Activated CD4-positive, CD25-positive, alpha-beta regulatory T cell treated with anti-CD3 and anti-CD28 coated beads, Interleukin-2, amount 50 U/mL, for 72 hours (primary cell): Measurements from ENCODE around the gene COL28A1.
"Not testable (repeated sequence)": the region's sequence is repeated elsewhere in the genome, so short reads cannot be mapped to it uniquely, and the experiment has no call there.

ENCODE experiments used
- DNase-seq: peaks from one replicate; pipeline ENCODE4 v3.0.0; 2021

COL28A1 gene

GRCh38 chr7:7516156-7516555 is 19.5 kb downstream of the COL28A1 start:
- no peak for DNase-seq

DNA sequence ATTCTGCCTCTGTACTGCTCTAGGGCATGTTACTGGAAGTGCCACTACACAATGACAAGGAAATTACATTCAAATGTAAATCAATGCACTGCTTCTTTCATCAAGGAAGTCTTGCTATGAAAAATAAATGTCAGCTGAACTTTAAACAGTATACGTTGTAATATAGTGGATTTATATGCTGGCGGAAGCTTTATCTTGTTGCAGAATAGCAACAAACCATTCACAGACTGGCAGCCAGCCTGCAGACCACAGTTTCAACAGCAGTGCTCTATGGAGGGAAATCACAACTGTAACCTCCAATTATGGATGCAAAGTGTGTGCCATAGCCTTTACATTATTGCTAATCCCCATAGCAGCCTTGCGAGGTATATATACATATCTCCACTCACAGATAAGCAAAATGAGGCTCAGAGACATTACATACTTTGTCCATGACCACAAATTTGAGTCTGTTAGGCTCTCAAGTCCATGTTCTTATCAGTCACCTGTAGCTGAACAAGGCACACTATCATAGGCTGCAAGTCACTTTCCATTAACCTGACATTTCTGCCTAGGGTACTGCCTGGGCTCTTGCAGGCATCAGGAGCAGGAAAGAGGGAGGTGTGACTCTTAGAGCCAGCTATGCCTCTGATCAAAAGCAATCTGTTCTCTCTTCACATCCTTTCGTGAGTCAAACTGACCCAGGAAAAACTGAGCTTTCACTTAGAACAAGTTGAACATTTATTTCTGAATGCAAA is 22.6 kb downstream of the COL28A1 start:
- no peak for DNase-seq

GRCh38 chr7:7510794-7511193 is 24.9 kb downstream of the COL28A1 start:
- no peak for DNase-seq

DNA sequence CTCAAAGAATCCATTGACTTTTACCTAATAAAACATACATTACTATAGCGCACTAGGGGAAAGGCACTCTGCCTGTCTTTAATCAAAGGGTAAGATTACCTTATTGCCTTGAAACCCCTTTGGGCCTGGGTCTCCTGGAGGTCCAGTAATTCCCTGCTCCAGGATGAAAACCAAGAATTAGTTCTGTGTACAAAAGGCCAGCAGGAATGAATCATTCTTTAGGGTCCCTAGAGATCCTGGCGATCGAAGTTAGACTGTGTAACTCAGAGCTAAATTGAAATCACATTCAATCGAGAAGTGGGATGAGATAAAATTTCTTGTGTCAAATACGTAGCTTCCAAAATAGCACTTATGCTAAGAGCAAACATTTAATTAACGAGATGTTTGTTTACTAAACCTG is 29.8 kb downstream of the COL28A1 start:
- no peak for DNase-seq

DNA sequence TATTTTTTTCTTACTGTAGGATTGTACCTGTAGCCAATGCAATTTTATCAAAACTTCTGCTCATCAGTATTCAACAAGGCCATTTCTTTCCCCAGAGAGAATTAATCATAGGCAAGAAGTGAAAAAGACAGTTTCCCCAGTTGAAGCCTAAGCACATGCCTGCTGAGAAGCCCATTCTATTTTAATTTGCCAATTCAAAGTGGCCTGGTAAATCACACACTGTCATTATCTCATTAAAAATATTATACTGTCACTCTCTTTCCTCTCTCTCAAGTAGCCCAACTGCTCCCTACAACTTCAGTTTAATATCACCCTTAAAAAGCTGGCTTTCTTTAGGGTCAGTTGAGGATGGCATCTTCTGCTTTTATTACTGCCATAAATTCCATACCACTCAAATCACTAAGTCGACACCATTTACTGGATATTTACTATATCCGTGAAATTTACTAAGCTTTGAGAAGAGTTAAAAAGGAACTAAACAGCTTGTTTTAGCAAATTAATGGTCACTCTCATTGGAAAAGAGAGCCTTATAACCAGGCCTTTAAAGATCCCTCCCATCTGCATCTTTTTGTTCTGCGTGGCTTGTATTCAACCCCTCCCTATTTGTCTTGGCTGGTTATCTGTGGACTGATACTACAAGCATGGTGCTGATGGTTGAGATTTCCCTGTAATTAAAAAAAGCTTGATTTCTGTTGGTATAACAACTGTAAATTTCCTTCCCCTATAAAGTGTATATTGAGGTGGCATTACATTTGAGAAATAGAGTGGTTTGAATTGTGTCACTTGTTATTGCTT is 30.6 kb downstream of the COL28A1 start:
- no peak for DNase-seq

GRCh38 chr7:7499892-7500291 is 35.8 kb downstream of the COL28A1 start:
- DNase-seq, result no peak

DNA sequence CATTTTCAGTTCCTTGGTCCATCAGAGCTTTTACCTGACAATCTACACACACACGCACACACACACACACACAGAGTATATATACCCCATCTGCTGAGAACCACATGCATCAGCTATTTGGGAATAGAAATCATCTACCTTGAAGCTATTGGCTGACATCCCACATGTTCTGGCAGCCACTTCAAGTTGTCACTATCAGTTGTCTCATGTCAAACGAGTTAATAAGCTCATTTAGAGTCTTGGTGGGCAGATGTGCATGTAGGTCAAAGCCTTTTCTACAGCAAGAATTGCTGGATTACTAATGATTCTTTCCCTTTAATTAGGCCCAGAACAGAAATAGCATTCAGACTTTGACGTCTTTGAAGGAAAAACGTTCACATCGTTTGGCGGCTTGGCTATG is 36.8 kb downstream of the COL28A1 start:
- no peak for DNase-seq

- DNase-seq, result no peak
Observed at GRCh38 chr7:7496311-7496710, 39.4 kb downstream of the COL28A1 start.

DNA sequence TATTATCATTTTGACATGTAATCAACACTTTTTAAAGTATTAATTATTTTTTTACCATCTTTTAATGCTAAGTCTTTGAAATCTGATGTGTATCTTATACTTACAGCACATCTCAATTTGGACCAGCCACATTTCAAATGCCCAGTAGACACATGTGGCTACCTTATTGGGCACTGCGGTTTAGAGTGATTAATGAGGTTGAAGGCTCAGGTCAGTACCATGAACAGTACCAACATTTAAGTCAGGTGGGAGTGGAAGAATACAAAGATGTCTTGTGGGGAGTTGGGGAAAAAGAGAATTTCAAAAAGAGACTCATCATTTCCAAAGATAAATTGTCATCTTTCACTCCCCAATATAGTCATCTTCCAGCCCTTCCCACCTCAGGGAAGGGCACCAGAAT is 40.5 kb downstream of the COL28A1 start:
- DNase-seq, result no peak

GRCh38 chr7:7491044-7491443 is 44.6 kb downstream of the COL28A1 start:
- DNase-seq, result no peak

DNA sequence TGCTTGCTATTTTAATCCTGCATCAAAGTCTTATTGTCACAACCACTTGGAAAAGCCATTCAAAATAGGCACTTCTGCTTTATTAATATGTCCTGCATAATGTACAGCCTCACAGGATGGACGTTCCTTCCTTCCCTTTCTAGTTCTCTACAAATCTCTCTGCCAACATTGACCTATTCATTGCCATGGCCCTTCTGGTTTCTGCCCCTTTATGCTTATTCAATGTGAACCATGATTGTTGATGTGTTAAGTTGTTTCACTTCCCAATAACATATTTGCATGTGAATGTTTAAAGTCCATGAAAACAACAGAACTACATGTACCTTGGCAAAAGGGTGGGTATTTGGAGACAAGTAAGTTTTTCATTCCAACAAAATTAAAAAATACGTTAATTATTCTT is 45.7 kb downstream of the COL28A1 start:
- DNase-seq, result no peak

- DNase-seq, result no peak
Observed at GRCh38 chr7:7489546-7489945, 46.1 kb downstream of the COL28A1 start.

- DNase-seq, result no peak
Observed at GRCh38 chr7:7486362-7486761, 49.3 kb downstream of the COL28A1 start.

DNA sequence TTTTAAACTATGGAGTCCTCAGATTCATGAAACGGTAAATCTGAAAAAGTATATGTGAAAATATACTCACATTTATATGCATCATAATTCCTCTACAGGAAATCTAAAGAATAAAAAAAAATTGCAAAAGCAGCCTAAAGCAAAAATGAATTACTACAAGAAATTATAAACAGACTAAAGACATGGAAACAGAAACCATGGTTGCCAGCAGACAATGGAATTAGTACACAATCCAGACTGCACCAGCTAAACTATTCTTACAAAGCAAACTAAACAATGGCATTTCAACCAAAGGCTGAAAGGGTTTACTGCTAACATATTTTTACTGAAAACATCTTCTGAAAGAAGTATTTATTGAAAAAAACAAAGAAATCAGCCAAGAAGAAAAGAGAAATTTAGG is 51.6 kb downstream of the COL28A1 start:
- DNase-seq, result no peak

DNA sequence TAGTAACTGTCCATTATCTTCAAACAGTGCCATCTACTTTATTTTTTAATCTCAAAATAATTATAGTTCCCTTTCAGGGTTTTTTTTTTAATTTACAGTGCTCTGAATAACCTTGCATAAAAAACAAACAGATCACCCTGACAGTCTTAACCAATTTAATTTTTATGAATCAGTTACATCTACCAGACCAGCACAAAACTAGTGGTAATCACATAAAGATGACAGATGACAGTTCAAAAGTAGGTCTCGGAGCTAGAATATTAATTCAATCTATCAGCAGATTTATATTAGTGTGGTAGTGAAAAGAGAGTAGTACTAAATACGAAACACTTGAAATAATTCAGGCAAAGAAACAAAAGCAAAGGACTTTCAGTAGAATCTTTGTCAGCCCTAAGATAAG is 53.9 kb downstream of the COL28A1 start:
- DNase-seq, result no peak

DNA sequence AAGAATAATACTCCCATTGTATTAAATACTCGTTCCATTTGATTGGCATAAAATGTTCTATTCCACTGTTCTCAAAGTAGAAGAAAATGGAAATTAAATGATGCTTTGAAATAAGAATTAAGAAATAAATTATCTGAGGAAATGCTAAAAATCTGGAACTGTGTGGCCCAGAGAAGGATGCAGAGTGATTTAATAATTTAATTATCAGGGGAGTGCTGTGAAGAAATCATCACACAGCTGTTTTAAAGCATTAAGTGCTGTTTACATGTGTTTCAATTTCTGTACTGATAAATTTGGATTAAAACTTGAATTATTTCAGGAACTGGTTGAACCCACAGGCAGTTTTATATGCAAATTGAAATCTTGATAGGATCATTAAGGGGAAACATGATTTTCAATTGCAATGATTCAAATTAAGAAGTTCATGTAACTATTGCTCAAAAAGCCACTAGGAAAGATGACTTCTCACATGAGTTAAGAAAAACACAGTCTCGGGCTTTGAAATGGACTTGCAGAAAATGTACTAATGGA is 56.3 kb downstream of the COL28A1 start:
- DNase-seq, result no peak

- DNase-seq, result no peak
Observed at GRCh38 chr7:7478569-7478968, 57.1 kb downstream of the COL28A1 start.

- not testable (repeated sequence) for DNase-seq
Observed at GRCh38 chr7:7477641-7478040, 58.0 kb downstream of the COL28A1 start.

GRCh38 chr7:7476381-7476780 is 59.3 kb downstream of the COL28A1 start:
- no peak for DNase-seq

- no peak for DNase-seq
Observed at GRCh38 chr7:7475601-7476000, 60.1 kb downstream of the COL28A1 start.

- no peak for DNase-seq
Observed at GRCh38 chr7:7474436-7474835, 61.2 kb downstream of the COL28A1 start.

- DNase-seq, result not testable (repeated sequence)
Observed at GRCh38 chr7:7464991-7465765, 70.5 kb downstream of the COL28A1 start.

- DNase-seq, result no peak
Observed at GRCh38 chr7:7454000-7454399, 81.7 kb downstream of the COL28A1 start.
